ENCODE measurements around the gene SMAD6.

SMAD6 gene

GRCh38 chr15:66726386-66726785, 24.4 kb downstream of the SMAD6 start:
- ChIA-PET CTCF (interaction anchor here (1.8 kb wide), 1 partner anchor 9 kb away, joined by 14 read pairs; no protein-coding TSS in a partner anchor), POLR2A (interaction anchor here (0.9 kb wide), 1 partner anchor 25 kb away, joined by 3 read pairs; the partner anchor contains the start of gene SMAD6)
- H3K4me3 ChIP-seq (ENCODE audit: low read depth, low read length): no peak overlapping the region
- DNase-seq (ENCODE audit: low read depth, low spot score): no peak
- TF ChIP-seq CTCF (IDR thresholded peaks at IDR 0.05; ENCODE audit: insufficient read depth, low read length, missing control alignments): no peak

- ChIA-PET POLR2A (interaction anchor here (1.1 kb wide), 1 partner anchor 10 kb away, joined by 5 read pairs; no protein-coding TSS in a partner anchor), CTCF (interaction anchor here (1.0 to 1.9 kb wide), 7 partner anchors 11 to 122 kb away, joined by 3 to 9 read pairs (median 4); no protein-coding TSS in a partner anchor)
- DNase-seq (ENCODE audit: low read depth, low spot score): no peak
- H3K4me3 ChIP-seq (ENCODE audit: low read depth, low read length): peak overlapping the region; percentile 36
- TF ChIP-seq CTCF (IDR thresholded peaks at IDR 0.05; ENCODE audit: insufficient read depth, low read length, missing control alignments): no peak
Observed at GRCh38 chr15:66729331-66729951, 27.4 kb downstream of the SMAD6 start.

- ChIA-PET CTCF (interaction anchor here (0.6 to 1.2 kb wide), 5 partner anchors 11 to 133 kb away, joined by 3 to 6 read pairs (median 3); no protein-coding TSS in a partner anchor), POLR2A (interaction anchor here (0.6 kb wide), 1 partner anchor 12 kb away, joined by 3 read pairs; no protein-coding TSS in a partner anchor)
- peak overlapping the region; percentile 12; the same call in 1 of the 2 replicates for H3K4me3 ChIP-seq (ENCODE audit: low read depth, low read length)
- no peak for DNase-seq (ENCODE audit: low read depth, low spot score)
- TF ChIP-seq CTCF (IDR thresholded peaks at IDR 0.05; ENCODE audit: insufficient read depth, low read length, missing control alignments): no peak
Observed at GRCh38 chr15:66730168-66731021, 28.4 kb downstream of the SMAD6 start.

GRCh38 chr15:66733976-66734375, 31.9 kb downstream of the SMAD6 start:
- DNase-seq (ENCODE audit: low read depth, low spot score): no peak
- no peak for TF ChIP-seq CTCF (IDR thresholded peaks at IDR 0.05; ENCODE audit: insufficient read depth, low read length, missing control alignments)
- ChIA-PET POLR2A (no interaction called here), CTCF (interaction anchor here (1.0 to 4.2 kb wide), 6 partner anchors 9 to 118 kb away, joined by 3 to 32 read pairs (median 4); no protein-coding TSS in a partner anchor)
- no peak overlapping the region for H3K4me3 ChIP-seq (ENCODE audit: low read depth, low read length)

GRCh38 chr15:66734961-66735908, 33.2 kb downstream of the SMAD6 start:
- H3K4me3 ChIP-seq (ENCODE audit: low read depth, low read length): no peak overlapping the region
- DNase-seq (ENCODE audit: low read depth, low spot score): no peak
- ChIA-PET POLR2A (no interaction called here), CTCF (interaction anchor here (0.8 to 4.2 kb wide), 11 partner anchors 8 to 126 kb away, joined by 3 to 32 read pairs (median 4); no protein-coding TSS in a partner anchor)
- no peak for TF ChIP-seq CTCF (IDR thresholded peaks at IDR 0.05; ENCODE audit: insufficient read depth, low read length, missing control alignments)

All from AG04449 (cell line).